SH-SY5Y (cell line): ENCODE results near the gene UTP20.

Experiments used
- GATA2 ChIP-seq: IDR thresholded peaks from 2 replicates; pipeline ENCODE4 v1.6.1; 2011; ENCODE audit warnings: mild to moderate bottlenecking, low read depth, low read length
- GATA3 ChIP-seq: IDR thresholded peaks from 2 replicates; pipeline ENCODE4 v1.6.1; 2011; ENCODE audit warnings: low read depth, mild to moderate bottlenecking, low read length, moderate library complexity

GRCh38 chr12:101325590-101325989, 45.7 kb downstream of the UTP20 start:
- TF ChIP-seq GATA3: no peak
- no peak for TF ChIP-seq GATA2
